ENCODE measurements around the gene KRTAP5-11. TPM values are rescaled to one million over a fixed set of nuclear protein-coding genes. Genes with fewer than 3 reads are reported as not detected.

Gene KRTAP5-11
- total RNA-seq, 1 donor from 2014 or later = not detected

- H3K4me1 ChIP-seq = no peaks in the 10 kb centered on the region
- H3K9me3 ChIP-seq (ENCODE audit: low read depth) = no peaks in the 10 kb centered on the region
- H3K79me2 ChIP-seq (ENCODE audit: low read depth) = no peaks in the 10 kb centered on the region
- H3K4me2 ChIP-seq = no peak overlapping the region
- no peak overlapping the region for H3K4me3 Mint-ChIP-seq
- H3K9ac ChIP-seq = no peak overlapping the region
- no peaks in the 10 kb centered on the region for H4K20me1 ChIP-seq (ENCODE audit: low read depth)
- no peak for TF ChIP-seq EZH2phosphoT487 (IDR thresholded peaks at IDR 0.05)
- no peak for TF ChIP-seq EZH2 (IDR thresholded peaks at IDR 0.05)
- TF ChIP-seq CTCF (IDR thresholded peaks at IDR 0.05) = no peak
- H3K4me3 ChIP-seq = no peak overlapping the region
- no peaks in the 10 kb centered on the region for H3K36me3 Mint-ChIP-seq
- no peak for DNase-seq (ENCODE audit: low spot score)
- H3K36me3 ChIP-seq = no peaks in the 10 kb centered on the region
- no peaks in the 10 kb centered on the region for H3F3A ChIP-seq (ENCODE audit: low read depth)
- no peak overlapping the region for H3K27ac Mint-ChIP-seq
- no peak overlapping the region for H2AFZ ChIP-seq (replicated peaks)
- peaks cover 4% of the 10 kb centered on the region for H3K27me3 Mint-ChIP-seq (ENCODE audit: insufficient read depth, low read depth)
- peaks cover 13% of the 10 kb centered on the region for H3K9me3 Mint-ChIP-seq
- no peak overlapping the region for H3K27ac ChIP-seq
- peaks cover 20% of the 10 kb centered on the region for H3K4me1 Mint-ChIP-seq
- no peaks in the 10 kb centered on the region for H3K27me3 ChIP-seq
Measured at GRCh38 chr11:71562120-71562519, 20.6 kb downstream of the KRTAP5-11 start.

GRCh38 chr11:71558996-71559395 lies 23.7 kb downstream of the KRTAP5-11 start:
- no peaks in the 10 kb centered on the region for H3K79me2 ChIP-seq (ENCODE audit: low read depth)
- no peak overlapping the region for H2AFZ ChIP-seq (replicated peaks)
- no peak for DNase-seq (ENCODE audit: low spot score)
- Mint-ChIP-seq H3K4me1 (no peaks in the 10 kb centered on the region), H3K4me3 (no peak overlapping the region), H3K27me3 (ENCODE audit: insufficient read depth, low read depth) (peaks cover 4% of the 10 kb centered on the region), H3K36me3 (no peaks in the 10 kb centered on the region), H3K9me3 (peaks cover 14% of the 10 kb centered on the region), H3K27ac (no peak overlapping the region)
- TF ChIP-seq EZH2 (IDR thresholded peaks at IDR 0.05) (no peak), CTCF (IDR thresholded peaks at IDR 0.05) (no peak), EZH2phosphoT487 (IDR thresholded peaks at IDR 0.05) (no peak)
- no peaks in the 10 kb centered on the region for H3F3A ChIP-seq (ENCODE audit: low read depth)
- H3K4me3 ChIP-seq = no peak overlapping the region
- no peak overlapping the region for H3K4me2 ChIP-seq
- H3K36me3 ChIP-seq = no peaks in the 10 kb centered on the region
- no peak overlapping the region for H3K9ac ChIP-seq
- H3K4me1 ChIP-seq = no peaks in the 10 kb centered on the region
- no peaks in the 10 kb centered on the region for H4K20me1 ChIP-seq (ENCODE audit: low read depth)
- H3K27ac ChIP-seq = no peak overlapping the region
- H3K27me3 ChIP-seq = no peaks in the 10 kb centered on the region
- no peaks in the 10 kb centered on the region for H3K9me3 ChIP-seq (ENCODE audit: low read depth)

- TF ChIP-seq EZH2phosphoT487 (IDR thresholded peaks at IDR 0.05) (no peak), EZH2 (IDR thresholded peaks at IDR 0.05) (no peak), CTCF (IDR thresholded peaks at IDR 0.05) (no peak)
Measured at GRCh38 chr11:71557257-71557656, 25.4 kb downstream of the KRTAP5-11 start.

More at GRCh38 chr11:71557257-71557656, 25.4 kb downstream of the KRTAP5-11 start:
- no peak overlapping the region for H3K4me3 Mint-ChIP-seq
- H3K4me2 ChIP-seq = no peak overlapping the region
- H3K9ac ChIP-seq = no peak overlapping the region
- H3K4me1 ChIP-seq = no peaks in the 10 kb centered on the region
- H3K27ac Mint-ChIP-seq = no peak overlapping the region
- no peaks in the 10 kb centered on the region for H3K79me2 ChIP-seq (ENCODE audit: low read depth)
- no peak overlapping the region for H3K4me3 ChIP-seq
- H2AFZ ChIP-seq (replicated peaks) = no peak overlapping the region
- no peaks in the 10 kb centered on the region for H3K27me3 ChIP-seq
- no peaks in the 10 kb centered on the region for H3K4me1 Mint-ChIP-seq
- H3K27ac ChIP-seq = no peak overlapping the region
- H3K27me3 Mint-ChIP-seq (ENCODE audit: insufficient read depth, low read depth) = no peaks in the 10 kb centered on the region
- no peaks in the 10 kb centered on the region for H3K36me3 Mint-ChIP-seq
- no peak for DNase-seq (ENCODE audit: low spot score)
- no peaks in the 10 kb centered on the region for H3K9me3 ChIP-seq (ENCODE audit: low read depth)
- peaks cover 14% of the 10 kb centered on the region for H3K9me3 Mint-ChIP-seq
- no peaks in the 10 kb centered on the region for H4K20me1 ChIP-seq (ENCODE audit: low read depth)
- no peaks in the 10 kb centered on the region for H3K36me3 ChIP-seq
- H3F3A ChIP-seq (ENCODE audit: low read depth) = no peaks in the 10 kb centered on the region

Data from neural progenitor cell (in vitro differentiated cells).